NCI-H1105 treated with DMSO at 0.1 percent for 48 hours (cell line): ENCODE results near the gene CH25H.
"Not testable (repeated sequence)": the region's sequence is repeated elsewhere in the genome, so short reads cannot be mapped to it uniquely, and the experiment has no call there.

ENCODE experiments used
- DNase-seq: peaks from one replicate; lab custom pipeline; 2025; lab: John Stamatoyannopoulos, UW

The CH25H gene

DNA sequence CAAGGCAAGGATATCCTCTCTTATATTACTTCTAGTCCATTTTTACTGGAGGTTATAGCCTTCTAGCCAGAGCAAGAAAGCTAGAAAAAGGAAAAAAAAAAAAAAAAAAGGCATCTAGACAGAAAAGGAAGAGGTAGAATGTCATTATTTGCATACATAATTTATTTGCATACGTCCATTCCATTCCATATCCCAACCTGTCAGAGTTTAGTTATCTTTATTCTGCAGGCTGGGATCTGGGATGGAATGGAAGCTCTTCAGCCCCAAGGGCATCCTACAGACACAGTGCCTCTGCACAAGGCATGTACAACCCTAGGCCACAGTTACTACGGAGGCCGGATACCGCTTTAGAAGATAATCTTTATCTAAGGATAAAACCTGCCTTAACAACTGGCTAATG is 9.6 kb downstream of the CH25H start:
- no peak for DNase-seq

- DNase-seq: not testable (repeated sequence)
Observed at GRCh38 chr10:89191301-89191700, 15.8 kb downstream of the CH25H start.

- no peak for DNase-seq
Observed at GRCh38 chr10:89189211-89189734, 17.8 kb downstream of the CH25H start.

GRCh38 chr10:89185658-89186057 is 21.5 kb downstream of the CH25H start:
- no peak for DNase-seq

- no peak for DNase-seq
Observed at GRCh38 chr10:89184638-89185037, 22.5 kb downstream of the CH25H start.

- DNase-seq: no peak
Observed at GRCh38 chr10:89183571-89183970, 23.5 kb downstream of the CH25H start.

DNA sequence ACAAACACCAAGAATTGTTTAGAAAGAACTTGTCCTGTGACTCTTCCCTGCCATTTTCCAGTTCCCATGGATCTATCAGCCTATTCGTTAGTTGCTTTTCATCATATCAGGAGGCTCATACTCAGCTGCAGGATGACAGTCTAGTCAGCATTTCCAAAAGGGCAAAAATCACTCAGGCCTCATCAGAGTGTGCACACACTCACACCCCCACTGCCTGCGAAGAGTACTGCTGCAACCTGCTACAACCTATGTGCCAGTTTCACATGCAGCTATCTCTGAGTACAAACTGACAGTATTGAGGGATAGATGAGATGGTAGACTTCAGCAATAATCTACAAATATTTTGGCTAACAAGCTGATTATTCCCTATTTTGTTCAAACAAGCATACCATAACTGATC is 24.2 kb downstream of the CH25H start:
- DNase-seq: no peak

GRCh38 chr10:89175816-89176215 is 31.3 kb downstream of the CH25H start:
- DNase-seq: no peak

DNA sequence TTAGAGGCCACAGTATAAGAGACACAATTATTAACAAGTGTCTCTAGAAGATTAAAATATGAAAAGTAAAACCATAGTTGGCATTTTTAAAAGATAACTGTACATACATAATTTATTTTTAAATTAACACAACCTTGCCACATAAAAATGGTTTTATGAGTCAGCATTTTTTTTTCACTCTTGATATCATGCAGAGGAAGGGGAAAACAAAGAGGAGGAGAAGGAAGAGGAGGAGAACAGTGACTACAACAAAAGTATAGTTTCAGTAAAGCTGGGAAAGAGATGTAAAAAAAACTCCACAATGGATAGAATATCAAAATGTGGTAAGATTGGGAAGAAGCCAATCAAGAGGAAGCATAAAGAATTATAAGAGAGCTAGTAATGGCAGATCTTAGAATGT is 34.0 kb downstream of the CH25H start:
- DNase-seq: no peak

GRCh38 chr10:89171996-89172395 is 35.1 kb downstream of the CH25H start:
- DNase-seq: no peak

GRCh38 chr10:89171263-89171872 is 35.7 kb downstream of the CH25H start:
- DNase-seq: no peak

DNA sequence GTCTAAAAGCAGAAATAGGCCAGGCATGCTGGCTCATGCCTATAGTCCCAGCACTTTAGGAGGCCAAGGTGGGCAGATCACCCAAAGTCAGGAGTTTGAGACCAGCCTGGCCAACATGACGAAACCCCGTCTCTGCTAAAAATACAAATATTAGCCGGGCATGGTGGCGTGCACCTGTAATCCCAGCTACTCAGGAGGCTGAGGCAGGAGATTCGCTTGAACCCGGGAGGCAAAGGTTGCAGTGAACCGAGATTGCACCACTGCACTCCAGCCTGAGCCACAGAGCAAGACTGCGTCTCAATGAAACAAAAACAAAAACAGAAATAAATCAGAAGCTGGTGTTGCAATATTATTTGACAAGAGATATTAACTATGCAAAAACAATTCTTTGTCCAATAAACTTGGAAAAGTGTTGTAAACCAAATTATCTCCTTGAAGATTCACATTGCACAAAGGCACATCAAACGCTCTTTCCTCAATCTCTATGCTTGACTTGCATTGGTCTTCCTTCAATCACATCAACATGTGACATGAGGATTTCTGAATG is 38.7 kb downstream of the CH25H start:
- DNase-seq: not testable (repeated sequence)

DNA sequence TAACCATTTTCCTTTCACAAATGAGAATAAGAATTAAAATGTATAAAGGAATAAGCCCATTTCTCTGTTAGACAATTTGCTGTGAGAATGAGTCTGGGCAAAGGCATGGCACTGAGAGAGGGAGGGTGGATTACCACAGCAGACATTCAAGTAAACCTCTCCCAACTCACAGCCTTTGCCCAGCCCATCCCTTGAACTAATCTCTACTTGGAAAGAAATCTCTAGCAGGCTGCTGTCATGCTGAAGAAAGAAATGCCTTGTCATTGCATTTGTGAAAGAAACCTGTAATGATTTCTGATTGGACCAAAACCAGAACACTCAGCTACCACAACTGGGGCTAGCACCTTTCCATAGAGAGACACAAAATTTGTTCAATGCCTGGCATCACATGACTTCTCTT is 39.2 kb downstream of the CH25H start:
- no peak for DNase-seq

- DNase-seq: no peak
Observed at GRCh38 chr10:89165923-89166322, 41.2 kb downstream of the CH25H start.

- no peak for DNase-seq
Observed at GRCh38 chr10:89164920-89165319, 42.2 kb downstream of the CH25H start.

- no peak for DNase-seq
Observed at GRCh38 chr10:89164080-89164479, 43.0 kb downstream of the CH25H start.

- DNase-seq: no peak
Observed at GRCh38 chr10:89163265-89163995, 43.7 kb downstream of the CH25H start.

DNA sequence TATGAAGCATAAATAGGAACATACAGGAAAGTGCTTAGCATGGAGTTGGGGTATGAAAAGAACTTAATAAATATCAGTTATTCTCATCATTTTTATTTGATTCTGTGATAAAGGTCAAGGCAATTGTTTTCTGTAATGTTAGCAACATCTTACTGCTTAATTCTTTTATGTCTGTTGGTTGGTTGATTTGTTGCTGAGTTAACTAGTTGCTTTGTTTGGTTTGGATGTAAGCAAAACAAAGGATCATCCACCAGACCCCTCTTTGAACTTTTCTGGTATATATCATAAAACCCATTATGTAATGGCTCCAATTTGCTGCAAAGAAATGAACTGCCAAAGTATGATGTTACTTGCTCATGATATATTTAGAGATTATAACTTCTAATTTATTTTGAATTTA is 44.5 kb downstream of the CH25H start:
- no peak for DNase-seq

DNA sequence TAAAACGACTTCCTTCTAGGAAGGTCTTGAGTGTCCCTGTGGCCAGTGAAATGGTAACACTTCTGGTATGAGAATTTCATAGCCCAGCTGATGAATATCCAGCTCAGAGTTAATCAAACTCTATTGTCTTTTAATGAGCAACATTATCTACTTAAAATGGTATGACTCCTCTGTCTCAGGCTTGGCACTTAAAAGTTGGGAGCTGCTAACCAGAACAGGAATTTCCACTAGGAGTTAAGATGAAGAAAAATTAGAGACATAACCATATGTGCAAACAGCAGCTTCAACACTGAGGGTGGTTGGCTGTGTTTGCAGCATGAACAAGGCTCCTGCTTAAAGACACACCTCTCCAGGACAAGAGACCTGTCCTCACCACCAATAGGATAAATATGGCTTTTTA is 46.8 kb downstream of the CH25H start:
- DNase-seq: no peak

- DNase-seq: no peak
Observed at GRCh38 chr10:89159761-89160160, 47.4 kb downstream of the CH25H start.

GRCh38 chr10:89159316-89159715 is 47.8 kb downstream of the CH25H start:
- no peak for DNase-seq

DNA sequence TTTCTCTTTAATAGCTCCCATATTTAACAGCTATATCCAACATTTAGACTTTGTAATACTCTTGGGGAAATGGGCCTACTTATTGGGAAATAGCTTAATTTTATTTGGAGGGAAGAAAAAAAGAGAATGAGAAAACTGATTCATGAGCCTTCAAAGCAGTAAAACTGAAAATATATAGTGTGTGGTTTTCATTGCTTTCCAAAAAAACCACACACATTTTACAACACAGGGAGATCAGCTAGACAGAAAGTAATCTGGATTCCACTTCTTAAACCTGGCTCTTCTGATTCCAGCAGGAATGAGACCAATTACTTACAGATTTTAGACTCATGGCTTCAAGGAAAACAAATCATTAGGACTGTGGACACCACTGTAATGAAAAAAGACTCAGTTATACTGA is 48.7 kb downstream of the CH25H start:
- DNase-seq: no peak

DNA sequence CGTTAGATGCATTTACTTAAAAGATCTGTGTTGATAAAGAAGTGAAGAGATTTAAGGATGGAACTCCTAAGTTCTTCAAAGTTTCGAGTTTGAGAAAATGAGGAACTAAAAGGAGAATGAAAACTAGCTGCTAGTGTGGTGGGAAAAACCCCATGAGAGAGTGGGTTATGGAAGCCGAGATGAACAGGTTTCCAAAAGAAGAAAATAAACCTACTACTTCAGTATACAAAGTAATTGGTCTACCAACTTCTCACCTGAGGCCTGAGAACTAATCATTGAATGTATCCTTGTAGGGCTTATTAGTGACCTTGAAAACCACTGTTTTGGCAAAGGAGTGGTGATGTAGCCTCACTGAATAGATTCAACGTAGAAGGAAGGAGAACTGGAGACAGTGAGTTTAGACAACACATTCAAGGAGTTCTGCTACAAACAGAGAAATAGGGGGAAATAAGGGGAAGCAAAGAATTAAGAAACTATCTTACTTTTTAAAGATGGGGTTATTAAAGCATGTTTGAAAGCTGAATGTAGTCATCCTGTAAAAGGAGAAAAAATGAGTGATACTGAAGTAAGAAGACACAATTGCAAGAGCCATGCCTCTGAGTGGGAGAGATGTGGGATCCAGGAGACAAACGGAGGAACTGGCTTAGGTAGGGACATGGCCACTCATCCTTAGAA is 50.8 kb downstream of the CH25H start:
- DNase-seq: no peak
